SK-N-MC (cell line): ENCODE results near the gene SPRED1.

Experiments
- EZH2 ChIP-seq: fragments of 200-600 bp; sonication (generic); IDR thresholded peaks from one replicate; pipeline ENCODE4 v1.6.1; 2017; ENCODE audit warnings: antibody characterized with exemption
- FOXP2 ChIP-seq: optimal IDR thresholded peaks from 2 replicates; pipeline ENCODE3; 2011; ENCODE audit warnings: mild to moderate bottlenecking, moderate library complexity; ENCODE audit not compliant: insufficient read depth; ENCODE audit errors: extremely low read length, control extremely low read depth
- POLR2AphosphoS5 ChIP-seq: IDR thresholded peaks from 2 replicates; pipeline ENCODE4 v1.6.1; 2012; ENCODE audit warnings: mild to moderate bottlenecking, low read depth, low read length, borderline replicate concordance

GRCh38 chr15:38274135-38274534 is 21.5 kb downstream of the SPRED1 start:
- TF ChIP-seq FOXP2 (no peak), EZH2 (no peak), POLR2AphosphoS5 (no peak)
